ENCODE measurements around the gene ERI3.

Gene ERI3

GRCh38 chr1:44217809-44218410, 137.1 kb downstream of the ERI3 start:
- H3K4me1 ChIP-seq = no peaks in the 10 kb centered on the region
- no peaks in the 10 kb centered on the region for H3K79me2 ChIP-seq
- H3K27me3 ChIP-seq (ENCODE audit: control insufficient read depth, insufficient read depth, low read length) = no peaks in the 10 kb centered on the region
- no peaks in the 10 kb centered on the region for H3K9me3 ChIP-seq (ENCODE audit: control insufficient read depth, low read length)
- no peaks in the 10 kb centered on the region for H3K36me3 ChIP-seq (ENCODE audit: control insufficient read depth, insufficient read depth, low read length)
- peak; percentile 76 for TF ChIP-seq CTCF (IDR thresholded peaks at IDR 0.05)
- H3K4me2 ChIP-seq (ENCODE audit: low read length) = no peak overlapping the region
- H3K4me3 ChIP-seq (ENCODE audit: low read depth, low read length) = no peak overlapping the region
- no peak overlapping the region for H2AFZ ChIP-seq
- H3K27ac ChIP-seq = no peak overlapping the region
- H3K9ac ChIP-seq = no peak overlapping the region

- Histone ChIP-seq H3K27ac (peak within 1 kb of the TSS; percentile 58), H3K4me2 (ENCODE audit: low read length) (peak within 1 kb of the TSS; percentile 93), H3K9me3 (ENCODE audit: control insufficient read depth, low read length) (no peaks in the 10 kb centered on the region), H3K4me1 (no peaks in the 10 kb centered on the region), H3K4me3 (ENCODE audit: low read depth, low read length) (peak within 1 kb of the TSS; percentile 89), H3K9ac (peak within 1 kb of the TSS; percentile 28), H3K27me3 (ENCODE audit: control insufficient read depth, insufficient read depth, low read length) (no peaks in the 10 kb centered on the region), H3K79me2 (no peaks in the 10 kb centered on the region), H3K36me3 (ENCODE audit: control insufficient read depth, insufficient read depth, low read length) (no peaks in the 10 kb centered on the region), H2AFZ (peak within 1 kb of the TSS; percentile 96)
- no peak for TF ChIP-seq CTCF (IDR thresholded peaks at IDR 0.05)
Observed at GRCh38 chr1:44213222-44214112, 141.6 kb downstream of the ERI3 start, which contains the start of gene DMAP1. Gene DMAP1 (plus strand): TSS chr1:44213471. CDS start chr1:44213754, 283 bp downstream.

DNA sequence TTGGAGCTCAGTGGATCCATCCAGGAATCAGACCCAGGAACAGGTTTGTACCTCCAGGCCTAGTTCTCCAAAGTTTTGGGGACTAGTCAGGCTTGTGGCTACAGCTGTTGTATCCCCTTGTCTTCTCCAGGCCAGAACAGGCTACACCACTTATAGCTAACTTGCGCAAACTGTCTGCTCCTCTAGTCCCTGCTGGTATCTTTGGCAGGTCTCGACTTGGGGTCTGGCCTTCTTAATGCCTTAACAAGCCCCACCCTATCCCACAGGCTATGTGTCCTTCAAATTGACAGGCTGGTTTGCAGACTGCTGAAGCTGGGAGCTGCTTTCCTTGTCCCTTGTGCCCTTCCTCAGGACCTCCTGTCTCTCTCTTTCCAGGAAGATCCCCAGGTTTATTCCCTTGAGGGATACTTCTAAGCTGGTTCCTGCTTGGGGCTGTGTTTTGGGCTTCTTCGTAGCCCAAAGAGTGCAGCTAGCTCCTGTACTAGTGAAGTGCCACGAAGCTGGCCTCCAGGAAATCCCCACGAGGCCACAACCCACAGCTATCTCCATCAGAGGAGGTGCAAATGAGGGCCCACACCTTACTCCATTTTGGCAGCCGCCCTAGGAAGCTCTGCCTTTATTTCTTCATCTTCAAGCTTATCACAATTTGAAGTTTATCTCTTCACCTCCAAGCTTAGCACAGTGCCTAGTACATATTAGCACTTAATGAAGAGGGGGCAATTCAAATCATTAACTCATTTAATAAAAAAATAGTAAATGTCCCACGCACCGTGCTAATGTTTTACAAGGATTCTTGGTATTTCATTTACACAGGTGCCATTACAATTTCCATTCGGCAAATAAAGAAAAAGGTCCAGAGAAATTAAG, 142.5 kb downstream of the ERI3 start:
- Histone ChIP-seq H3K27ac (peak overlapping the region; percentile 58), H2AFZ (peak overlapping the region; percentile 96), H3K27me3 (ENCODE audit: control insufficient read depth, insufficient read depth, low read length) (no peaks in the 10 kb centered on the region), H3K4me1 (no peaks in the 10 kb centered on the region), H3K79me2 (no peaks in the 10 kb centered on the region), H3K9ac (no peak overlapping the region), H3K9me3 (ENCODE audit: control insufficient read depth, low read length) (no peaks in the 10 kb centered on the region), H3K4me3 (ENCODE audit: low read depth, low read length) (peak overlapping the region; percentile 89), H3K4me2 (ENCODE audit: low read length) (peak overlapping the region; percentile 93), H3K36me3 (ENCODE audit: control insufficient read depth, insufficient read depth, low read length) (no peaks in the 10 kb centered on the region)
- no peak for TF ChIP-seq CTCF (IDR thresholded peaks at IDR 0.05)

GRCh38 chr1:44210595-44210994, 144.5 kb downstream of the ERI3 start:
- Histone ChIP-seq H3K4me3 (ENCODE audit: low read depth, low read length) (no peak overlapping the region), H2AFZ (no peak overlapping the region), H3K9ac (no peak overlapping the region), H3K9me3 (ENCODE audit: control insufficient read depth, low read length) (no peaks in the 10 kb centered on the region), H3K79me2 (no peaks in the 10 kb centered on the region), H3K4me1 (no peaks in the 10 kb centered on the region), H3K27me3 (ENCODE audit: control insufficient read depth, insufficient read depth, low read length) (no peaks in the 10 kb centered on the region), H3K4me2 (ENCODE audit: low read length) (no peak overlapping the region), H3K27ac (no peak overlapping the region), H3K36me3 (ENCODE audit: control insufficient read depth, insufficient read depth, low read length) (no peaks in the 10 kb centered on the region)
- no peak for TF ChIP-seq CTCF (IDR thresholded peaks at IDR 0.05)

Measured in parathyroid adenoma (tissue), 2 donors.